GM20000 (cell line): ENCODE results near the gene STX19.

Experiments
- DNase-seq: peaks from one replicate; pipeline ENCODE4 v3.0.0; 2012; ENCODE audit warnings: low spot score
- CTCF ChIP-seq: IDR thresholded peaks from 2 replicates; pipeline ENCODE4 v1.5.1; 2012; ENCODE audit warnings: mild to moderate bottlenecking, control low read depth; ENCODE audit errors: extremely low read depth, missing control alignments

The STX19 gene

GRCh38 chr3:94008253-94008652 lies 20.1 kb downstream of the STX19 start:
- no peak for TF ChIP-seq CTCF
- no peak for DNase-seq

GRCh38 chr3:94004301-94004910 lies 24.0 kb downstream of the STX19 start:
- TF ChIP-seq CTCF: peak; percentile 50
- DNase-seq: peak; percentile 44

- no peak for TF ChIP-seq CTCF
- no peak for DNase-seq
Observed at GRCh38 chr3:94001827-94002495, 26.4 kb downstream of the STX19 start.

- TF ChIP-seq CTCF: no peak
- DNase-seq: no peak
Observed at GRCh38 chr3:94001191-94001590, 27.2 kb downstream of the STX19 start.

GRCh38 chr3:93994056-93994455 lies 34.3 kb downstream of the STX19 start:
- DNase-seq: no peak
- TF ChIP-seq CTCF: no peak

GRCh38 chr3:93992207-93992606 lies 36.2 kb downstream of the STX19 start:
- TF ChIP-seq CTCF: no peak
- DNase-seq: no peak

GRCh38 chr3:93991631-93992030 lies 36.8 kb downstream of the STX19 start:
- DNase-seq: no peak
- TF ChIP-seq CTCF: no peak
